ENCODE results near the gene MRPL20.

DNA sequence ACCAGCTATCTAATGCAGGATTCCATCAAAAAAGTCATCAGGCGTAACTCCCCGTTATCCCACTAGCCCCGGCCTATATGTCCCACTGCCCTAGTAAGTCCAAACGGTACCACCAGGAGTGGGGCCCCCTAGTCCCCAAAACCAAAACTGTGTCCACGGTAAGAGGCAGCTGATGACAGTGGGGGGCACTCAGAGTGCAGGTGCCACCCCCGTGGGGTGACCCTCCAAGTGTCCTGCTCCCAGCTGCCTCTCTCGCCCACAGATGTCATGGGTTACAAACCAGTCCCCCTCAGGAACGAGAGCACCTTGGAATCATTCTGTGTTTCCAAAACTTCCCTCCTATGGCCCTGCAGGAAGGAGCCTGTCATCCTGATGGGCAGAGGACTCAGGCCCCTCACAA, 21.2 kb downstream of the MRPL20 start:
- TF ChIP-seq CTCF (IDR thresholded peaks at IDR 0.05) = no peak
- TF ChIP-seq POLR2A (IDR thresholded peaks at IDR 0.05) = no peak
